Measurements from ENCODE around the gene ZBTB32.

DNA sequence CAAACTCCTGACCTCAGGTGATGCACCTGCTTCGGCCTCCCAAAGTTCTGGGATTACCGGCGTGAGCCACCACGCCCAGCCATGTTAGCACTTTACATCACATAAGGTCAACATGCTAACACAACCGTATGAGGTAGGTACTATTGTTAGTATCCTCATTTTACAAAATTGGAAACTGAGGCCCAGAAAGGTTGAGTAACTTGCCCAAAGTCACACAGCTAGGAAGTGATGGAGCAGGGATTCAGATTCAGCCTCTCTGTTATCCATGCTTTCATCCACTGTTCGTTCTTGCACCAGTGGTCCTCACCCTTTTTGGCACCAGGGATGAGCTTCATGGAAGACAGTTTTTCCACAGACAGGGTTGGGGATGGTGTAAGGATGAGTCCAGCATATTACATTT, 47.7 kb upstream of the ZBTB32 start:
- TF ChIP-seq CTCF (IDR thresholded peaks at IDR 0.05) (no peak), POLR2A (IDR thresholded peaks at IDR 0.05) (no peak), EP300 (IDR thresholded peaks at IDR 0.05) (no peak)

Data from ovary (tissue), 3 donors.